Right lobe of liver (tissue), 6 donors: Measurements from ENCODE around the gene UMOD. TPM values are rescaled to one million over a fixed set of nuclear protein-coding genes. Genes with fewer than 3 reads are reported as not detected.

Experiments used
- ATAC-seq, 4 donors: fragments of 200-7000 bp; cut with Tn5 transposase; one replicate each; pipeline ENCODE4 v1.9.1; 2020; ENCODE audit warnings: mild to moderate bottlenecking in 4 of 4, moderate library complexity in 4 of 4
- DNase-seq, 3 donors: peaks; one replicate each; pipeline ENCODE4 v3.0.0-alpha.2; 2020
- H3K27ac ChIP-seq, 3 donors: fragments of 200-600 bp; one replicate each; pipeline ENCODE4 v1.8.0; 2022
- H3K27me3 ChIP-seq, 2 donors: fragments of 200-600 bp; one replicate each; pipeline ENCODE4 v1.8.0; 2022
- H3K36me3 ChIP-seq, 4 donors: fragments of 200-600 bp; sonication (generic) in 1 of 4; one replicate each; pipeline versions ENCODE4 v1.5.1 to v1.8.0; 2017 to 2022; ENCODE audit warnings: control low read depth in 1 of 4
- H3K4me1 ChIP-seq, 4 donors: fragments of 200-600 bp; sonication (generic) in 1 of 4; one replicate each; pipeline versions ENCODE4 v1.5.1 to v1.8.0; 2017 to 2022; ENCODE audit warnings: control low read depth in 1 of 4
- H3K4me3 ChIP-seq, 3 donors: fragments of 200-600 bp; one replicate each; pipeline ENCODE4 v1.8.0; 2022
- H3K9me3 ChIP-seq, 4 donors: fragments of 200-600 bp; sonication (generic) in 1 of 4; one replicate each; pipeline versions ENCODE4 v1.5.1 to v1.8.0; 2017 to 2022; ENCODE audit warnings: control low read depth in 1 of 4
- POLR2A ChIP-seq: fragments of 450-650 bp; IDR thresholded peaks from one replicate; pipeline ENCODE4 v1.6.1; 2017; ENCODE audit warnings: antibody characterized with exemption, mild to moderate bottlenecking
- WGBS: methylation state at CpG from one replicate; pipeline ENCODE4 v1.1.6; 2018; ENCODE audit warnings: low coverage, low lambda C conversion rate; ENCODE audit not compliant: insufficient coverage; ENCODE audit errors: missing lambda C conversion rate; 5-methylcytosine and 5-hydroxymethylcytosine counted together
- intact Hi-C, 2 donors: fragments of 100-400 bp; cut with DNase I; formaldehyde crosslinking; loops; one replicate each; pipeline versions ENCODE4 v1.11.2 to v1.14.1; 2022
- long read RNA-seq: library from polyadenylated mRNA; unstranded; transcript quantifications from one replicate; pipeline ENCODE4 v2.0.0, GENCODE V29; 2019
- total RNA-seq, 6 experiments: library from RNA; depleted of rRNA in 2 of 6; stranded (reverse); fragments of >200 nt in 2 of 6; fragmentation: NEBNext Ultra II Directional in 3 of 6; extraction: Animal tissue kit (Norgen Biotek cat#: 25700) in 3 of 6; gene quantifications; one replicate each; pipeline versions ENCODE4 v1.1.0 to v1.2.4, GENCODE V29; 2016 to 2023
- TF ChIP-seq, protein P1 (sequence below), 4 donors: fragments of 200-600 bp in 3 of 4; fragments of 450-650 bp in 1 of 4; IDR thresholded peaks; one replicate each; pipeline versions ENCODE4 v1.5.1 to v1.8.0; 2016 to 2022; ENCODE audit warnings: antibody characterized with exemption in 4 of 4, mild to moderate bottlenecking in 2 of 4
- donor health status: DM: no; HTN: yes; CAD: no.
- donor health status: DM: no; HTN: no; CAD: no.
- donor health status: DM: no; HTN: no; CAD: no.
- donor health status: DM: no; HTN: yes; CAD: no.
- donor health status: DM: no; HTN: yes; CAD: no.

The UMOD gene
- not detected for total RNA-seq
- long read RNA-seq: 0 reads

DNA sequence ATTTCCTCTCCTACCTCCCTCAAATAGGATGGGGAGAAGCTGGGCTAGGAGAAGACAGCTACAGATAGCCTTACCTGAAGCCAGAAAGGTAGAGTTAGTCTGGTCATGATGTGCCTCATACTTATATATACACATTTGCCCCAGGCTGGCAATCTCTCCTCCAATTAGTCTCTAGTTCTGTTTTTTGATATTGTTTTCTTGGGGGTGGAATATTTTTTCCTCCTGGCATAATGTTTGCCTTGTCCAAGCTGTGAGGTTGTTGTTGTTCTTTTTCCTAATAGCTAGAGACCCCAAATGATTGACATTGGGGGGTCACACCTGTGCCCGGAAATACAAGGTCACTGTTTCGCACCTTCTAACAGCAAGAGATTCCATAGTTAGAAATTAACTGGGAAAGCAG, at the start of gene UMOD:
UMOD (minus strand) TSS at position 101 of the 400 bp plus-strand sequence. CDS start 1,978 bp downstream, outside the sequence.
- Histone ChIP-seq H3K27ac (no peak within 1 kb of the TSS), H3K36me3 (no peaks in the 10 kb centered on the region), H3K4me3 (no peak within 1 kb of the TSS)

DNA sequence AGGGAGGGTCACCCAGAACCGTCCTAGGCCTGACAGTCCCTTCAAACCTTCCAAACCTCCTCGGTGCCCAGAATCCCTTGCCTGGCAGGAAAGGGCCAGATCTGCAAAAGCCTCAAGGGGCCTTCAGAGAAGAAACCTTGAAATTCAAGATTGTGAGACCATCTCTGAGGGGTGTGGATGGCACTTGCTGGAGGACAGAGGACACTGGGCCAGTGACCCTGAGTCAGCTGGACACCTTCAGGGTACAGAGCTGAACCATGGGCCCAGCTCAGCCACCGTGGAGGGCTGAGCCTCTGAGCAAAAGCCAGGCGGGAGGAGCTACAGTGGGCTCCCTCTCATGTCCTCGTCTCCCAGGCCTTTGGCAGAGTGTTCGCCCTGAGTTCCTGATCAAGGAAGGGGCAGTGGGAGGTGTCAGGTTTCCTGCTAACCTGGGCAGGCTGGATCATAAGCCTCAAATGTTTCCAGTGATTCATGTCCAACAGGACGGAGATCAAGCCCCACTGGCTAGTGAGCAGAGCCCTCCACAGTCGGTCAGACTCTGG, 49.0 kb upstream of the UMOD start:
- no peak overlapping the region for H3K27ac ChIP-seq
- DNase-seq: no peak
- WGBS: 92% methylated on average over 3 of the region's 8 CpGs

More for the DNA sequence above, at the start of gene UMOD:
- TF ChIP-seq POLR2A: no peak
- TF ChIP-seq, protein P1, sequence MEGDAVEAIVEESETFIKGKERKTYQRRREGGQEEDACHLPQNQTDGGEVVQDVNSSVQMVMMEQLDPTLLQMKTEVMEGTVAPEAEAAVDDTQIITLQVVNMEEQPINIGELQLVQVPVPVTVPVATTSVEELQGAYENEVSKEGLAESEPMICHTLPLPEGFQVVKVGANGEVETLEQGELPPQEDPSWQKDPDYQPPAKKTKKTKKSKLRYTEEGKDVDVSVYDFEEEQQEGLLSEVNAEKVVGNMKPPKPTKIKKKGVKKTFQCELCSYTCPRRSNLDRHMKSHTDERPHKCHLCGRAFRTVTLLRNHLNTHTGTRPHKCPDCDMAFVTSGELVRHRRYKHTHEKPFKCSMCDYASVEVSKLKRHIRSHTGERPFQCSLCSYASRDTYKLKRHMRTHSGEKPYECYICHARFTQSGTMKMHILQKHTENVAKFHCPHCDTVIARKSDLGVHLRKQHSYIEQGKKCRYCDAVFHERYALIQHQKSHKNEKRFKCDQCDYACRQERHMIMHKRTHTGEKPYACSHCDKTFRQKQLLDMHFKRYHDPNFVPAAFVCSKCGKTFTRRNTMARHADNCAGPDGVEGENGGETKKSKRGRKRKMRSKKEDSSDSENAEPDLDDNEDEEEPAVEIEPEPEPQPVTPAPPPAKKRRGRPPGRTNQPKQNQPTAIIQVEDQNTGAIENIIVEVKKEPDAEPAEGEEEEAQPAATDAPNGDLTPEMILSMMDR (IDR thresholded peaks at IDR 0.05): no peak
- ATAC-seq: no peak
- WGBS: 62% methylated on average over 2 of the region's 2 CpGs
- intact Hi-C loops: no loop called here
- DNase-seq: no peak
- Histone ChIP-seq H3K27me3 (no peaks in the 10 kb centered on the region), H3K9me3 (no peaks in the 10 kb centered on the region), H3K4me1 (peaks cover 0 to 19% (median 3%) of the 10 kb centered on the region in 4 donors)

DNA sequence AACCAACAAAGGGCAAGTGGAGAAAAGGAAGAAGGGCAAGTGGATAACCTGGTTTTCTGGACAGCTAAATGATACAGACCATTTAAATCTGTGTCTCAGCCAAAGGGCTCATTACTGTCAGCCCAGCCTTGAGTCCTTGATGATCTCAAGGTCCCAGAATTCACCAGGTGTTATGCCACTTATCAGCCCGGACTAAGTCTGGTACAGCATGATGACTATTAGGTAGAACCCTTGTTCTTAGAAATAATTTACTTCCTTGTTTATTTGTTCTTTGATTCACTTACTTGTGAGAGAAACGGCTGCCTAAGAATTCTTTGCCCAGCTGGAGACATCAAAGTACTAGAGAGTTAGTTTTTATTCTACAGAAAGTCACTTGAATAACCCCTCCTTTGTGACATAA, 48.6 kb upstream of the UMOD start:
- H3K36me3 ChIP-seq: no peaks in the 10 kb centered on the region
- intact Hi-C loops: no loop called here
- peaks cover 0 to 8% (median 0%) of the 10 kb centered on the region in 4 donors for H3K4me1 ChIP-seq
- no peaks in the 10 kb centered on the region for H3K9me3 ChIP-seq
- ATAC-seq (no peak), DNase-seq (no peak)
- H3K27ac ChIP-seq: no peak overlapping the region
- 58% methylated on average over 2 of the region's 2 CpGs for WGBS
- H3K4me3 ChIP-seq: no peak overlapping the region
- TF ChIP-seq POLR2A: no peak
- TF ChIP-seq, protein P1 (IDR thresholded peaks at IDR 0.05): no peak
- no peaks in the 10 kb centered on the region for H3K27me3 ChIP-seq

More for the DNA sequence above, 49.0 kb upstream of the UMOD start:
- Histone ChIP-seq H3K36me3 (no peaks in the 10 kb centered on the region), H3K9me3 (no peaks in the 10 kb centered on the region), H3K4me1 (peaks cover 0 to 8% (median 0%) of the 10 kb centered on the region in 4 donors), H3K27me3 (no peaks in the 10 kb centered on the region), H3K4me3 (no peak overlapping the region)
- intact Hi-C loops: no loop called here
- ATAC-seq: no peak
- no peak for TF ChIP-seq POLR2A
- TF ChIP-seq, protein P1 (IDR thresholded peaks at IDR 0.05): no peak

DNA sequence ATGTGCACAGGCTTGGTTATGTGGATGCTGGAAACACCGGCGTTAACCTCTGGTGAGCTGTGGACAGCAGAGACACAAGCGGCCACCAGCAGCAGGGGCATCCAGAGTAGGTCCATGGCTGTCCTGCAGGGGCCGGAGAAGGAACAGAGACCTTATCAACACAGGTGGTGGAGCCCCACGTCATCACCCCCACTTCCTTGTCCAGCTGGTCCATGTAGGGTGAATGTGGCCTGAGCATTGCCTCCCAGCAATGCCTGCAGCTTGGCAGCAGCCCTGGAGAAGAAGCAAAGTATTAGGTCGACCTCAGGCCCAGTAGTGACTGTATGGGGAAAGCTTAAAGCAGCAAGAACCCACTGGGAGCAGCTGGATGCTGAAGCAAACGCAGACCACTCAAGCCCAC, 46.7 kb upstream of the UMOD start:
- 63% methylated on average over 5 of the region's 7 CpGs for WGBS
- Histone ChIP-seq H3K9me3 (no peaks in the 10 kb centered on the region), H3K27me3 (no peaks in the 10 kb centered on the region), H3K36me3 (no peaks in the 10 kb centered on the region), H3K4me3 (no peak overlapping the region), H3K27ac (no peak overlapping the region), H3K4me1 (peaks cover 0 to 15% (median 2%) of the 10 kb centered on the region in 4 donors)
- TF ChIP-seq, protein P1 (IDR thresholded peaks at IDR 0.05): no peak
- no peak for TF ChIP-seq POLR2A
- ATAC-seq: no peak
- intact Hi-C loops: no loop called here
- no peak for DNase-seq
